ENCODE results near the gene PODNL1.

PODNL1 gene

DNA sequence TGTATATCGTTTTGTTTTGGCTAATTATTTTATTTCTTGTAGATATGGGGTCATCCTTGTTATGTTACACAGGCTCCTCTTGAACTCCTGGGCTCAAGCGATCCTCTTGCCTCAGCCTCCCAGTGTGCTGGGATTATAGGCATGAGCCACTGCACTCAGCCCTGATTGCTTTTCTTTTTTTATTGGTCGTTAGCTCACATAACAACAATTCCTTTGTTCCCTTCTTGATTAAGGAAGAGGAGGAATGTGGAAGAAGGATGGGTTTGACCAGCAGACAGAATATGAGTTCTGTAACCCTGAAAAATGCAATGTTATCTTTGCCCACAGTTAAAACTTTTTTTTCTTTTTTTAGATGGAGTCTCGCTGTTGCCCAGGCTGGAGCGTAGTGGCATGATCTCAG lies 43.7 kb downstream of the PODNL1 start (continued):
- TF ChIP-seq ZNF174 (tag by site-specific recombination; IDR thresholded peaks at IDR 0.05): no peak
- TF ChIP-seq ZNF830 (tag by site-specific recombination; IDR thresholded peaks at IDR 0.05; ENCODE audit: low read depth): no peak

DNA sequence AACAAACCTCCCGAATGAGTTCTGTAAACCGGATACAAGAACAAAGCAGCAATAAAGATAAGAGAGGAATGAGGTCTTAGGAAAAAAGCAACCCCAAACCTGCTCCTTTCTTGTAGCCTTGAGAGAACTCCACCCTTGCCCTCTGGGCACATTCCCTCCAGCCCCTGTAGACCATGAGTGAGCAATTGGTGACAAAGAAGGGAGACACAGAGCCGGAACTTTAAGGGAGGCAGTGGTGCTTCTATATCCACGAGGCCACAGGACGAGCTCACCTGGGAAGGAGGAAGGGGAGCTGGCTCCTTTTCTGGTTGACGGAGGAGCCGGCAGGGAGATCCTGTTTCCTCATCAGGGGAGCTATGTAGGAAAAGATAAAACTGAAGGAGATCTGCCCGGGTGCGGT lies 45.3 kb downstream of the PODNL1 start:
- Histone ChIP-seq H3K27ac (ENCODE audit: extremely low read depth, low read depth, low read length) (no peak overlapping the region), H3K36me3 (ENCODE audit: control insufficient read depth in 2 of 2, insufficient read depth in 1 of 2, low read length in 2 of 2) (no peaks in the 10 kb centered on the region; a peak in 1 of 3 replicates), H3K4me3 (ENCODE audit: low read depth, low read length) (no peak overlapping the region), H3K9me3 (ENCODE audit: control insufficient read depth, insufficient read depth, low read depth, low read length) (no peaks in the 10 kb centered on the region), H3K4me1 (ENCODE audit: control insufficient read depth, insufficient read depth, low read length) (no peaks in the 10 kb centered on the region)
- ChIA-PET POLR2A (interaction anchor here (0.6 kb wide), 1 partner anchor 77 kb away, joined by 3 read pairs; no protein-coding TSS in a partner anchor), CTCF (interaction anchor here (0.7 to 1.8 kb wide), 6 partner anchors 11 to 370 kb away, joined by 3 to 8 read pairs (median 3); no protein-coding TSS in a partner anchor)
- TF ChIP-seq ZNF16 (tag by site-specific recombination; IDR thresholded peaks at IDR 0.05; ENCODE audit: low read depth) (no peak), HOXC10 (CRISPR knock-in tag; IDR thresholded peaks at IDR 0.05) (no peak), SP7 (tag by site-specific recombination; IDR thresholded peaks at IDR 0.05) (no peak), GFI1B (tag by site-specific recombination; IDR thresholded peaks at IDR 0.05) (no peak), ZNF202 (tag by site-specific recombination; IDR thresholded peaks at IDR 0.05; ENCODE audit: borderline replicate concordance) (no peak), ZNF521 (tag by site-specific recombination; IDR thresholded peaks at IDR 0.05) (no peak)
- TF ChIP-seq, protein P1, sequence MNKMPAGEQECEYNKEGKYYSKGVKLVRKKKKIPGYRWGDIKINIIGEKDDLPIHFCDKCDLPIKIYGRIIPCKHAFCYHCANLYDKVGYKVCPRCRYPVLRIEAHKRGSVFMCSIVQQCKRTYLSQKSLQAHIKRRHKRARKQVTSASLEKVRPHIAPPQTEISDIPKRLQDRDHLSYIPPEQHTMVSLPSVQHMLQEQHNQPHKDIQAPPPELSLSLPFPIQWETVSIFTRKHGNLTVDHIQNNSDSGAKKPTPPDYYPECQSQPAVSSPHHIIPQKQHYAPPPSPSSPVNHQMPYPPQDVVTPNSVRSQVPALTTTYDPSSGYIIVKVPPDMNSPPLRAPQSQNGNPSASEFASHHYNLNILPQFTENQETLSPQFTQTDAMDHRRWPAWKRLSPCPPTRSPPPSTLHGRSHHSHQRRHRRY (tag by site-specific recombination; IDR thresholded peaks at IDR 0.05): no peak
- TF ChIP-seq, protein P2, sequence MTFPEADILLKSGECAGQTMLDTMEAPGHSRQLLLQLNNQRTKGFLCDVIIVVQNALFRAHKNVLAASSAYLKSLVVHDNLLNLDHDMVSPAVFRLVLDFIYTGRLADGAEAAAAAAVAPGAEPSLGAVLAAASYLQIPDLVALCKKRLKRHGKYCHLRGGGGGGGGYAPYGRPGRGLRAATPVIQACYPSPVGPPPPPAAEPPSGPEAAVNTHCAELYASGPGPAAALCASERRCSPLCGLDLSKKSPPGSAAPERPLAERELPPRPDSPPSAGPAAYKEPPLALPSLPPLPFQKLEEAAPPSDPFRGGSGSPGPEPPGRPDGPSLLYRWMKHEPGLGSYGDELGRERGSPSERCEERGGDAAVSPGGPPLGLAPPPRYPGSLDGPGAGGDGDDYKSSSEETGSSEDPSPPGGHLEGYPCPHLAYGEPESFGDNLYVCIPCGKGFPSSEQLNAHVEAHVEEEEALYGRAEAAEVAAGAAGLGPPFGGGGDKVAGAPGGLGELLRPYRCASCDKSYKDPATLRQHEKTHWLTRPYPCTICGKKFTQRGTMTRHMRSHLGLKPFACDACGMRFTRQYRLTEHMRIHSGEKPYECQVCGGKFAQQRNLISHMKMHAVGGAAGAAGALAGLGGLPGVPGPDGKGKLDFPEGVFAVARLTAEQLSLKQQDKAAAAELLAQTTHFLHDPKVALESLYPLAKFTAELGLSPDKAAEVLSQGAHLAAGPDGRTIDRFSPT (tag by site-specific recombination; IDR thresholded peaks at IDR 0.05): no peak
- TF ChIP-seq, protein P3, sequence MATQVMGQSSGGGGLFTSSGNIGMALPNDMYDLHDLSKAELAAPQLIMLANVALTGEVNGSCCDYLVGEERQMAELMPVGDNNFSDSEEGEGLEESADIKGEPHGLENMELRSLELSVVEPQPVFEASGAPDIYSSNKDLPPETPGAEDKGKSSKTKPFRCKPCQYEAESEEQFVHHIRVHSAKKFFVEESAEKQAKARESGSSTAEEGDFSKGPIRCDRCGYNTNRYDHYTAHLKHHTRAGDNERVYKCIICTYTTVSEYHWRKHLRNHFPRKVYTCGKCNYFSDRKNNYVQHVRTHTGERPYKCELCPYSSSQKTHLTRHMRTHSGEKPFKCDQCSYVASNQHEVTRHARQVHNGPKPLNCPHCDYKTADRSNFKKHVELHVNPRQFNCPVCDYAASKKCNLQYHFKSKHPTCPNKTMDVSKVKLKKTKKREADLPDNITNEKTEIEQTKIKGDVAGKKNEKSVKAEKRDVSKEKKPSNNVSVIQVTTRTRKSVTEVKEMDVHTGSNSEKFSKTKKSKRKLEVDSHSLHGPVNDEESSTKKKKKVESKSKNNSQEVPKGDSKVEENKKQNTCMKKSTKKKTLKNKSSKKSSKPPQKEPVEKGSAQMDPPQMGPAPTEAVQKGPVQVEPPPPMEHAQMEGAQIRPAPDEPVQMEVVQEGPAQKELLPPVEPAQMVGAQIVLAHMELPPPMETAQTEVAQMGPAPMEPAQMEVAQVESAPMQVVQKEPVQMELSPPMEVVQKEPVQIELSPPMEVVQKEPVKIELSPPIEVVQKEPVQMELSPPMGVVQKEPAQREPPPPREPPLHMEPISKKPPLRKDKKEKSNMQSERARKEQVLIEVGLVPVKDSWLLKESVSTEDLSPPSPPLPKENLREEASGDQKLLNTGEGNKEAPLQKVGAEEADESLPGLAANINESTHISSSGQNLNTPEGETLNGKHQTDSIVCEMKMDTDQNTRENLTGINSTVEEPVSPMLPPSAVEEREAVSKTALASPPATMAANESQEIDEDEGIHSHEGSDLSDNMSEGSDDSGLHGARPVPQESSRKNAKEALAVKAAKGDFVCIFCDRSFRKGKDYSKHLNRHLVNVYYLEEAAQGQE (tag by site-specific recombination; IDR thresholded peaks at IDR 0.05): no peak

DNA sequence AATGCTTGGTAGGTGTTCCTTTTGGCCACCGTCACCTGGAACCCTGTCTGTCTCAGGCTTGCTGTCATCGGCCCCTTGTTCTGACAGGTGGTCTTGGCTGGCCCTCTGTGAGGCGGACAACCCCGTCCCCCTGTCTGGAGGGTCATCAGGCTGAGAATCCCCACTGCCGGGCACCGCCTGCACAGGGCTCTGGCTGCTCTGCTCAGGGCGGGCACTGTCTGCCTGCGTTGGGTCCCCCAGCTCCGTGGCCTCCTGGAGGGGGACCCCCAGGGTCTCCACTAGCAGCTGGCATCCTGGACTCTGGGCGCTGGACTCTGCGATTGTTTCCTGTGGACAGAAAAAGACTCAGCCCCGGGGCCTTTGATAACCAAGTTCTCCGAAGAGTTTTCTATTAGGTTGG lies 48.1 kb downstream of the PODNL1 start:
- CTCF ChIA-PET: no interaction called here
- Histone ChIP-seq H3K27ac (ENCODE audit: extremely low read depth, low read depth, low read length) (no peak overlapping the region), H3K4me3 (ENCODE audit: low read depth, low read length) (no peak overlapping the region), H3K9me3 (ENCODE audit: control insufficient read depth, insufficient read depth, low read depth, low read length) (no peaks in the 10 kb centered on the region), H3K36me3 (ENCODE audit: control insufficient read depth in 2 of 2, insufficient read depth in 1 of 2, low read length in 2 of 2) (no peaks in the 10 kb centered on the region; a peak in 1 of 3 replicates), H3K4me1 (ENCODE audit: control insufficient read depth, insufficient read depth, low read length) (no peaks in the 10 kb centered on the region)
- POLR2A ChIA-PET: no interaction called here
- no peak for TF ChIP-seq SETDB1 (IDR thresholded peaks at IDR 0.05; ENCODE audit: insufficient read length, low read length)
- TF ChIP-seq, protein P4, sequence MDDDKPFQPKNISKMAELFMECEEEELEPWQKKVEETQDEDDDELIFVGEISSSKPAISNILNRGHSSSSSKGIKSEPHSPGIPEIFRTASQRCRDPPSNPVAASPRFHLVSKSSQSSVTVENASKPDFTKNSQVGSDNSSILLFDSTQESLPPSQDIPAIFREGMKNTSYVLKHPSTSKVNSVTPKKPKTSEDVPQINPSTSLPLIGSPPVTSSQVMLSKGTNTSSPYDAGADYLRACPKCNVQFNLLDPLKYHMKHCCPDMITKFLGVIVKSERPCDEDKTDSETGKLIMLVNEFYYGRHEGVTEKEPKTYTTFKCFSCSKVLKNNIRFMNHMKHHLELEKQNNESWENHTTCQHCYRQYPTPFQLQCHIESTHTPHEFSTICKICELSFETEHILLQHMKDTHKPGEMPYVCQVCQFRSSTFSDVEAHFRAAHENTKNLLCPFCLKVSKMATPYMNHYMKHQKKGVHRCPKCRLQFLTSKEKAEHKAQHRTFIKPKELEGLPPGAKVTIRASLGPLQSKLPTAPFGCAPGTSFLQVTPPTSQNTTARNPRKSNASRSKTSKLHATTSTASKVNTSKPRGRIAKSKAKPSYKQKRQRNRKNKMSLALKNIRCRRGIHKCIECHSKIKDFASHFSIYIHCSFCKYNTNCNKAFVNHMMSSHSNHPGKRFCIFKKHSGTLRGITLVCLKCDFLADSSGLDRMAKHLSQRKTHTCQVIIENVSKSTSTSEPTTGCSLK (tag by site-specific recombination; IDR thresholded peaks at IDR 0.05): no peak
- TF ChIP-seq ZNF48 (tag by site-specific recombination; IDR thresholded peaks at IDR 0.05): no peak
- TF ChIP-seq ZNF670 (tag by site-specific recombination; IDR thresholded peaks at IDR 0.05; ENCODE audit: low read depth): no peak
- no peak for TF ChIP-seq ZNF76 (tag by site-specific recombination; IDR thresholded peaks at IDR 0.05; ENCODE audit: borderline replicate concordance, low read depth)
- TF ChIP-seq ZNF302 (tag by site-specific recombination; IDR thresholded peaks at IDR 0.05; ENCODE audit: low read depth): no peak
- TF ChIP-seq ZNF311 (tag by site-specific recombination; IDR thresholded peaks at IDR 0.05; ENCODE audit: borderline replicate concordance): no peak
- TF ChIP-seq, protein P5, sequence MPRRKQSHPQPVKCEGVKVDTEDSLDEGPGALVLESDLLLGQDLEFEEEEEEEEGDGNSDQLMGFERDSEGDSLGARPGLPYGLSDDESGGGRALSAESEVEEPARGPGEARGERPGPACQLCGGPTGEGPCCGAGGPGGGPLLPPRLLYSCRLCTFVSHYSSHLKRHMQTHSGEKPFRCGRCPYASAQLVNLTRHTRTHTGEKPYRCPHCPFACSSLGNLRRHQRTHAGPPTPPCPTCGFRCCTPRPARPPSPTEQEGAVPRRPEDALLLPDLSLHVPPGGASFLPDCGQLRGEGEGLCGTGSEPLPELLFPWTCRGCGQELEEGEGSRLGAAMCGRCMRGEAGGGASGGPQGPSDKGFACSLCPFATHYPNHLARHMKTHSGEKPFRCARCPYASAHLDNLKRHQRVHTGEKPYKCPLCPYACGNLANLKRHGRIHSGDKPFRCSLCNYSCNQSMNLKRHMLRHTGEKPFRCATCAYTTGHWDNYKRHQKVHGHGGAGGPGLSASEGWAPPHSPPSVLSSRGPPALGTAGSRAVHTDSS (tag by site-specific recombination; IDR thresholded peaks at IDR 0.05): no peak
- TF ChIP-seq ZNF768 (tag by site-specific recombination; IDR thresholded peaks at IDR 0.05): no peak
- no peak for TF ChIP-seq ZNF366 (tag by site-specific recombination; conservative IDR thresholded peaks at IDR 0.05)
- no peak for TF ChIP-seq ZNF837 (tag by site-specific recombination; IDR thresholded peaks at IDR 0.05)
- TF ChIP-seq ZNF785 (tag by site-specific recombination; IDR thresholded peaks at IDR 0.05): no peak
- no peak for TF ChIP-seq ZNF707 (tag by site-specific recombination; IDR thresholded peaks at IDR 0.05)

Measured in HEK293 (cell line).